HEK293T (cell line): ENCODE results near the gene PRKAA2.
"Not testable (repeated sequence)": the region's sequence is repeated elsewhere in the genome, so short reads cannot be mapped to it uniquely, and the experiment has no call there.

Source experiments
- BHLHE40 ChIP-seq: fragments of 450-650 bp; IDR thresholded peaks from 2 replicates; pipeline ENCODE4 v1.6.1; 2016; ENCODE audit warnings: mild to moderate bottlenecking, moderate library complexity, borderline replicate concordance
- CTBP1 ChIP-seq: fragments of 450-650 bp; IDR thresholded peaks from 2 replicates; pipeline ENCODE4 v1.6.1; 2016; ENCODE audit warnings: borderline replicate concordance
- ELF4 ChIP-seq: fragments of 450-650 bp; IDR thresholded peaks from 2 replicates; pipeline ENCODE4 v1.6.1; 2017; ENCODE audit warnings: antibody characterized with exemption
- FOXK2 ChIP-seq: fragments of 450-650 bp; IDR thresholded peaks from 2 replicates; pipeline ENCODE4 v1.6.1; 2016; ENCODE audit warnings: mild to moderate bottlenecking
- FOXM1 ChIP-seq: fragments of 450-650 bp; IDR thresholded peaks from 2 replicates; pipeline ENCODE4 v1.6.1; 2017; ENCODE audit warnings: mild to moderate bottlenecking, borderline replicate concordance
- HDGF ChIP-seq: fragments of 450-650 bp; IDR thresholded peaks from 2 replicates; pipeline ENCODE4 v1.6.1; 2017; ENCODE audit warnings: antibody characterized with exemption, borderline replicate concordance
- SP1 ChIP-seq: fragments of 450-650 bp; IDR thresholded peaks from 2 replicates; pipeline ENCODE4 v1.6.1; 2017

- not testable (repeated sequence) for TF ChIP-seq BHLHE40, HDGF, ELF4, FOXM1, FOXK2, CTBP1, SP1
These were observed 49.5 kb upstream of the PRKAA2 start for GRCh38 chr1:56595397-56596191.
